Endothelial cell of umbilical vein (primary cell): ENCODE measurements around the gene SECTM1. TPM values are rescaled to one million over a fixed set of nuclear protein-coding genes. Genes with fewer than 3 reads are reported as not detected.

Source experiments
- BruUV-seq: library from RNA; stranded (reverse); fragments of 400-500 nt; replicated peaks from 2 replicates; lab custom pipeline; 2021; lab: Mats Ljungman, UMichigan
- CTCF ChIA-PET: fragments of 300-600, 350-600 bp; sonication (Branson Sonifier 250); formaldehyde crosslinking; loops from one replicate; lab custom pipeline; 2021; ENCODE audit warnings: antibody characterized with exemption, inconsistent platforms; lab: Charles Lee
- POLR2A ChIA-PET: fragments of 300-600, 350-600 bp; sonication (Branson Sonifier 250); formaldehyde crosslinking; loops from one replicate; lab custom pipeline; 2021; ENCODE audit warnings: antibody characterized with exemption, inconsistent platforms; lab: Charles Lee
- DNase-seq: peaks from one replicate; pipeline ENCODE4 v3.0.0-alpha.2; 2011; ENCODE audit warnings: low read depth, low spot score
- FAIRE-seq: peaks from 2 replicates; lab custom pipeline; 2011; peaks lifted over from hg19 to GRCh38; lab: Jason Lieb, UNC
- H2AFZ ChIP-seq: 2 replicates; pipeline ENCODE4 v1.6.0; 2012; ENCODE audit warnings: low read depth, low read length, control low read depth, inconsistent platforms
- H3K27ac ChIP-seq: 2 replicates; pipeline ENCODE4 v1.5.1; 2011; ENCODE audit warnings: low read depth, mild to moderate bottlenecking, control low read depth, low read length, moderate library complexity; ENCODE audit not compliant: insufficient read depth
- H3K27me3 ChIP-seq, 2 experiments: 2 replicates each; pipeline versions ENCODE4 v1.6.0 to v1.6.1; 2011; ENCODE audit warnings: low read length in 2 of 2, mixed read lengths in 1 of 2; ENCODE audit not compliant: control insufficient read depth in 2 of 2, insufficient read depth in 2 of 2
- H3K36me3 ChIP-seq, 2 experiments: 2 replicates in 1 of 2; 3 replicates in 1 of 2; pipeline ENCODE4 v1.5.1; 2011; ENCODE audit warnings: low read length in 2 of 2, mild to moderate bottlenecking in 1 of 2, moderate library complexity in 1 of 2; ENCODE audit not compliant: control insufficient read depth in 2 of 2, insufficient read depth in 2 of 2; ENCODE audit errors: extremely low read depth in 1 of 2
- H3K4me1 ChIP-seq: 3 replicates; pipeline ENCODE4 v1.5.1; 2011; ENCODE audit warnings: mild to moderate bottlenecking, low read length; ENCODE audit not compliant: control insufficient read depth, insufficient read depth; ENCODE audit errors: extremely low read depth
- H3K4me2 ChIP-seq: 2 replicates; pipeline ENCODE4 v1.6.1; 2011; ENCODE audit warnings: low read length, control low read depth, mixed read lengths; ENCODE audit not compliant: insufficient read depth
- H3K4me3 ChIP-seq, 3 experiments: fragments of 200-600 bp in 1 of 3; sonication (generic), shearing (Covaris generic) in 1 of 3; replicated peaks in 1 of 3; 2 replicates each; pipeline ENCODE4 v1.5.1; 2011 to 2016; ENCODE audit warnings: control low read depth in 3 of 3, low read length in 3 of 3, mild to moderate bottlenecking in 2 of 3, inconsistent platforms in 1 of 3, low read depth in 1 of 3, moderate library complexity in 1 of 3; ENCODE audit not compliant: insufficient read depth in 1 of 3
- H3K79me2 ChIP-seq: 2 replicates; pipeline ENCODE4 v1.6.0; 2012; ENCODE audit warnings: low read length, inconsistent platforms; ENCODE audit not compliant: control insufficient read depth, insufficient read depth
- H3K9ac ChIP-seq: replicated peaks from 2 replicates; pipeline ENCODE3; 2011; ENCODE audit warnings: low read length, control low read depth; ENCODE audit not compliant: insufficient read depth; ENCODE audit errors: extremely low read depth
- H3K9me1 ChIP-seq: replicated peaks from 3 replicates; pipeline ENCODE4 v1.6.0; 2011; ENCODE audit warnings: mild to moderate bottlenecking, low read length; ENCODE audit not compliant: control insufficient read depth, insufficient read depth; ENCODE audit errors: extremely low read depth
- H3K9me3 ChIP-seq: replicated peaks from 2 replicates; pipeline ENCODE4 v1.5.1; 2012; ENCODE audit warnings: low read length, inconsistent platforms; ENCODE audit not compliant: control insufficient read depth, insufficient read depth
- H4K20me1 ChIP-seq: replicated peaks from 2 replicates; pipeline ENCODE3; 2011; ENCODE audit warnings: mild to moderate bottlenecking, low read length; ENCODE audit not compliant: control insufficient read depth, insufficient read depth; ENCODE audit errors: extremely low read depth
- EZH2 ChIP-seq: IDR thresholded peaks from 2 replicates; pipeline ENCODE4 v1.6.1; 2012; ENCODE audit warnings: borderline replicate concordance, low read depth, mild to moderate bottlenecking, moderate library complexity, low read length, inconsistent platforms; ENCODE audit not compliant: severe bottlenecking
- FOS ChIP-seq: IDR thresholded peaks from 2 replicates; pipeline ENCODE4 v1.6.1; 2011; ENCODE audit warnings: mild to moderate bottlenecking, low read length, moderate library complexity, borderline replicate concordance; ENCODE audit not compliant: insufficient read depth
- GATA2 ChIP-seq: IDR thresholded peaks from 2 replicates; pipeline ENCODE4 v1.7.0; 2011; ENCODE audit warnings: low read depth, mild to moderate bottlenecking, moderate library complexity, mixed read lengths, low read length; ENCODE audit not compliant: insufficient read length, insufficient read depth
- JUN ChIP-seq: IDR thresholded peaks from 2 replicates; pipeline ENCODE4 v1.6.1; 2011; ENCODE audit warnings: borderline replicate concordance, low read depth; ENCODE audit not compliant: insufficient read length, insufficient read depth
- MAX ChIP-seq: IDR thresholded peaks from 2 replicates; pipeline ENCODE4 v1.6.1; 2011; ENCODE audit not compliant: insufficient read depth, insufficient read length
- MYC ChIP-seq: IDR thresholded peaks from one replicate; pipeline ENCODE4 v1.6.1; 2011; ENCODE audit warnings: mild to moderate bottlenecking, low read depth, low read length
- POLR2A ChIP-seq: IDR thresholded peaks from 2 replicates; pipeline ENCODE4 v1.6.1; 2012; ENCODE audit warnings: low read depth, mild to moderate bottlenecking, control low read depth, low read length
- POLR2AphosphoS5 ChIP-seq: IDR thresholded peaks from 2 replicates; pipeline ENCODE4 v1.6.1; 2012; ENCODE audit warnings: low read depth, mild to moderate bottlenecking, control low read depth, low read length, moderate library complexity; ENCODE audit not compliant: insufficient read depth
- dilution Hi-C: fragments of 300-500 bp; cut with MboI; formaldehyde crosslinking; loops from one replicate; pipeline ENCODE4 v1.15.0; 2019; ENCODE audit warnings: low sequenced_read_pairs; ENCODE audit not compliant: extremely low pct_ligation_motif_present
- intact Hi-C: fragments of 100-400 bp; cut with micrococcal nuclease; formaldehyde crosslinking; loops from one replicate; pipeline ENCODE4 v1.10.0; 2022
- polyA plus RNA-seq, 4 experiments: library from polyadenylated mRNA; depleted of rRNA in 3 of 4; stranded (reverse) in 3 of 4; unstranded in 1 of 4; fragments of >200 nt; gene quantifications; 2 replicates each; pipeline versions ENCODE4 v1.2.1 to v1.2.3, GENCODE V29; 2011 to 2012; ENCODE audit warnings: missing spikeins in 1 of 4
- total RNA-seq: library from RNA; stranded (reverse); gene quantifications from 2 replicates; pipeline ENCODE4 v1.2.3, GENCODE V29; 2021
- TF ChIP-seq, protein P1 (sequence below), 2 donors: IDR thresholded peaks; 1 replicate in 1 of 2; 2 replicates in 1 of 2; pipeline ENCODE4 v1.5.1; 2011; ENCODE audit warnings: low read length in 2 of 2, mild to moderate bottlenecking in 2 of 2, moderate library complexity in 2 of 2, control low read depth in 1 of 2, inconsistent platforms in 1 of 2, low read depth in 1 of 2; ENCODE audit not compliant: insufficient read depth in 1 of 2; ENCODE audit errors: extremely low read depth in 1 of 2

SECTM1 gene
- total and polyA plus RNA-seq, 2 donors (not counting 3 experiments of a cell fraction or from before 2014, with no cell fraction given), result 1.9 to 2.3 TPM

DNA sequence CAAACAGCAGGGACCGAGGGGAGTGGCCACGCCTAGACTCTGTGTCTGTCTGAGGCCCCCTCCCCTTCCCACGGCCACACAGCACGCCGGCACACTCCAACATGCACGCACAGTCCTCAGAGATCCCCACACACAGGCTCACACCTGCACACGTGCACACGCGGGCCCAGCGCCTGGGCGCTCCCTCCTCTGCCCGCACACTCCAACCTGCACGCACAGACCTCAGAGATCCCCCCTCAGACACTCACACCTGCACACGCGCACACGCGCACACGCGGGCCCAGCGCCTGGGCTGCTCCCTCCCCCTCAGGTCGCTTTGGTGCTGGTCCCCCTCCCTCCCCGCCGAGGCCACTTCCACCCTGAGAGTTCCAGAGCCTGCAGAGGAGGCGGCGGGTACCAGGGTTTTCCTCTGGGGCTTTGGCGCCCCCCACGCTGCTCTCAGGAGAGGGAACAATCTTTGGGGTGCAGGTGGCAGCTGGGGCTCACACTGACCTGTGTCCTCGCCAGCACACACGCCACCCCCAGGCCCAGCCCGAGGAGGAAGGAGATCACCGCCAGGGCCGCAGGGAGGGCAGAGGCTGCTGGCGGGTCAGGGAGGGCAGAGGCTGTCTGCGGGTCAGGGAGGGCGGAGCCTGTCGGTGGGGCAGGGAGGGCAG lies 17.7 kb downstream of the SECTM1 start:
- DNase-seq (no peak), FAIRE-seq (no peak)
- Histone ChIP-seq H3K27me3 (peaks cover 0 to 3% of the 10 kb centered on the region in 2 experiments), H3K9ac (no peak overlapping the region), H3K4me1 (no peaks in the 10 kb centered on the region), H3K79me2 (no peaks in the 10 kb centered on the region), H3K4me2 (no peak overlapping the region), H4K20me1 (no peaks in the 10 kb centered on the region), H3K9me3 (no peaks in the 10 kb centered on the region), H3K9me1 (no peaks in the 10 kb centered on the region), H3K36me3 (no peaks in the 10 kb centered on the region), H3K4me3 (no peak overlapping the region), H2AFZ (no peak overlapping the region), H3K27ac (no peak overlapping the region)
- intact Hi-C loops, result no loop called here
- POLR2A ChIA-PET, result no interaction called here
- no TSS peak for BruUV-seq
- no peak for TF ChIP-seq JUN
- TF ChIP-seq GATA2, result no peak
- TF ChIP-seq EZH2, result no peak
- TF ChIP-seq MYC, result no peak
- no peak for TF ChIP-seq MAX
- TF ChIP-seq POLR2A, result no peak
- TF ChIP-seq FOS, result no peak
- no peak for TF ChIP-seq POLR2AphosphoS5
- TF ChIP-seq, protein P1, sequence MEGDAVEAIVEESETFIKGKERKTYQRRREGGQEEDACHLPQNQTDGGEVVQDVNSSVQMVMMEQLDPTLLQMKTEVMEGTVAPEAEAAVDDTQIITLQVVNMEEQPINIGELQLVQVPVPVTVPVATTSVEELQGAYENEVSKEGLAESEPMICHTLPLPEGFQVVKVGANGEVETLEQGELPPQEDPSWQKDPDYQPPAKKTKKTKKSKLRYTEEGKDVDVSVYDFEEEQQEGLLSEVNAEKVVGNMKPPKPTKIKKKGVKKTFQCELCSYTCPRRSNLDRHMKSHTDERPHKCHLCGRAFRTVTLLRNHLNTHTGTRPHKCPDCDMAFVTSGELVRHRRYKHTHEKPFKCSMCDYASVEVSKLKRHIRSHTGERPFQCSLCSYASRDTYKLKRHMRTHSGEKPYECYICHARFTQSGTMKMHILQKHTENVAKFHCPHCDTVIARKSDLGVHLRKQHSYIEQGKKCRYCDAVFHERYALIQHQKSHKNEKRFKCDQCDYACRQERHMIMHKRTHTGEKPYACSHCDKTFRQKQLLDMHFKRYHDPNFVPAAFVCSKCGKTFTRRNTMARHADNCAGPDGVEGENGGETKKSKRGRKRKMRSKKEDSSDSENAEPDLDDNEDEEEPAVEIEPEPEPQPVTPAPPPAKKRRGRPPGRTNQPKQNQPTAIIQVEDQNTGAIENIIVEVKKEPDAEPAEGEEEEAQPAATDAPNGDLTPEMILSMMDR (IDR thresholded peaks at IDR 0.05; ENCODE audit: extremely low read depth in 1 of 2, insufficient read depth in 1 of 2, low read depth in 1 of 2, low read length in 2 of 2), result no peak
- dilution Hi-C loops, result no loop called here
- CTCF ChIA-PET, result no interaction called here
